GM19438 (cell line): ENCODE results near the gene RHBDL3.

Experiments
- ATAC-seq: cut with Tn5 transposase; IDR thresholded peaks from one replicate; pipeline ENCODE4 v1.9.1; 2021; ENCODE audit warnings: low read depth; ENCODE audit not compliant: unreplicated experiment

RHBDL3 gene

DNA sequence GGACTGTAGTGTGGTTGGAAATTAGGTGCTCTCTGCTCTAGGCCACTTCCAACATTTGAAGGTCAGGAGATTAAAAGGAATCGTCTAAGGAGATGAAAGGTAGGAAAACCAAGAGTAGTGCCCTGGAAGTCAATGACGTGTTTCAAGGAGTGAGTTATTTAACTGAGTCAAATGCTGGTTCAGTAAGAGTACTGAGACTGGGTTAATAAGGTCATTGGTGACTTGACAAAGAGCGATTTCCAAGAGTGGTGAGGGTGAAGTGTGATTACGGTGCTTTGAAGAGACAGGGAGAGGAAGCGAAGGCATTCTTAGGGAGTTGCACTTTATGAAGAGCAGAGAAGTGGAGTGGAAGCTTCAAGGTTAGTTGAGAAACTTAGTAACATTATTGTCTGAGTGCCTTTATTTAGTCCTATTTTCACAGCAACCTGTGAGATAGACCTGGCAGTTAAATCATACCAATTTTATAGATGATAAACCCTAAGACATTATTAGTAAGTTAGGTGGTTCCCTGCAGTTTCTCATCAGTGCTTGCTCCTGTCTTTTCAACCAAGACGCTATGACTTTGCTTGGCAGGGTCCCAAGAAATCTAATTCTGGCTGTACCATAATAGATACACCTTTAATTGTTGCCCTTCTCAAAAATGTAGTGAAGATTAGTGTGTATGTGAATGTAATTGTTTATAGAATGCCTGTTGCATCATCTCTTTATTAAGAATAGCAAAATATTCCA lies 90.2 kb downstream of the RHBDL3 start:
- no peak for ATAC-seq

DNA sequence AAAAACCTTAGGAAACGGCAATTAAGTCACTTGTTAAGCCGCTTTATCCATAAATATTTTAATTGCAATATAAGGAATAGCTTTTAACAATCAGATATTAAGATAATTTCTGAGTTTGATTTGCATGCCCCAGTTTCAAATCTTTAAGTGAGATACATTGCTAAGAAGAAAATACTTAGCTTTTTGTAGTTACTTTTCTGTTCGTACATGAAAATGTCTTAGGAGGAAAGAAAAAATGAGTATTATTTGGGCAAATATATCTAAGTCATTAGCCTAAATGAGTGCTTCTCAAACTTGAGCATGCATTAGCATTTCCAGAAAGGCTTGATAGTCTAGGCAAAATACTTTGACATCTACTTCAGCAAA lies 90.7 kb downstream of the RHBDL3 start:
- no peak for ATAC-seq

DNA sequence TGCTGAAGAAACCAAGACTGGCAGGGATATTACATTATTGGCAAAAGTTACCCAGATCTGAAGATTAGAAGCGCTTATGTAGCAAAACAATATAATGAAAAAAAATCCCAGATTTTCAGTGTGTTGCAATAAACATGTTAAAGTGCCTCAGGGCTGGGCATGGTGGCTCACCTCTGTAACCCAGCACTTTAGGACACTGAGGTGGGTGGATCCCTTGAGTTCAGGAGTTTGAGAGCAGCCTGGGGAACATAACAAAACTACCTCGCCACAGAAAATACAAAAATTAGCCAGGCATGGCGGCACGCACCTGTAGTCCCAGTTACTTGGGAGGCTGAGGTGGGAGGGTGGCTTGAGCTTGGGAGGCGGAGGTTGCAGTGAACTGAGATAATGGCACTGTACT lies 91.1 kb downstream of the RHBDL3 start:
- no peak for ATAC-seq

DNA sequence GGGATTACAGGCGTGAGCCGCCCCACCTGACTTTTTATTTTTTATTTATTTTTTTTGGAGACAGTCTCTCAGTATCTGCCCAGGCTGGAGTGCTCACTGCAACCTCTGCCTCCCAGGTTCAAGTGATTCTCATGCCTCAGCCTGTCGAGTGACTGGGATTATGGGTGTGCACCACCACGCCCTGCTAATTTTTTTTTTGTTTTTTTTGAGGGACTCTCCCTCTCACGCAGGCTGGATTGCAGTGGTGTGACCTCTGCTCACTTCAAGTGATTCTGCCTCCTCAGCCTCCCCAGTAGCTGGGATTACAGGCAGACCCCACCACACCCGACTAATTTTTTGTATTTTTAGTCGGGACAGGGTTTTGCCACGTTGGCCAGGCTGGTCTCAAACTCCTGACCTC lies 92.0 kb downstream of the RHBDL3 start:
- ATAC-seq: no peak

DNA sequence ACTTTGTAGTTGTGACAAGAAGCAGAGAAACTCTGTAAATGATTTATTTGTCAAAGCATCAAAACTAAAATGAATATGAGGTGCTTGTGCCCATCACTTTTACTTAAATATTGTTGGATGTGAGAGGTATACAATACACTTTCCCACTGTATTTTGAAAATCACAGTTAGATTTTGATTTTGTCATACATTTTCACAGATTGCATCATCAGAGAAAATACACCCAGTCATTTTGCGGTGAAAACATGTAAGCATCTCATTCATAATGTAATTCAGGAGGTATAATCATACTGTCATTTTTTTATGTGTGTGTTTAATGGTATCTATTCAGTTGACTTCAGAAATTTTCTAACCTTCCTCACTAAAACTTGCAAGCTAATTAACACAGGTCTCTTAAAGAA lies 95.6 kb downstream of the RHBDL3 start:
- ATAC-seq: no peak

DNA sequence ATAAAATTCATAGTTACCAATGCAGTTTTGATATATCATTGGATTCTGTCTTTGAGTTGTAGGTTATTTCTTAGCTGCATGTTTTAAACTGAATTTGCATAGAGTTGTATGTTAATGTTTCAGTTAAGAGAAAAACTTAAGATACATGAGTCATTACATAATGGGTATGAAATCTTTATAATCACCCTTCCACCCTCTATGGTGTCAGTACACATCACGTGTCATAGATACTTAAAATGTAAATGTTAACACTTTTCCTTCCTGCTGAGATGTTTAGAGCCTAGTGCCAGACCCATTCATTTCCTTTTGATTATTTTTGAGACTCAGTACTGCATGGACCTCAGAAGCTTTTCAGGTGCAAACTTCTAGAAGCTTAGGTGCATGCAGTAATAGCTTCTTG lies 104.8 kb downstream of the RHBDL3 start:
- no peak for ATAC-seq
